HG03097 (cell line): ENCODE data around the gene PNN.
"Not testable (repeated sequence)": the region's sequence is repeated elsewhere in the genome, so short reads cannot be mapped to it uniquely, and the experiment has no call there.

Experiments used
- ATAC-seq: cut with Tn5 transposase; IDR thresholded peaks from one replicate; pipeline ENCODE4 v1.9.1; 2021; ENCODE audit not compliant: unreplicated experiment, low FRiP score

The PNN gene

DNA sequence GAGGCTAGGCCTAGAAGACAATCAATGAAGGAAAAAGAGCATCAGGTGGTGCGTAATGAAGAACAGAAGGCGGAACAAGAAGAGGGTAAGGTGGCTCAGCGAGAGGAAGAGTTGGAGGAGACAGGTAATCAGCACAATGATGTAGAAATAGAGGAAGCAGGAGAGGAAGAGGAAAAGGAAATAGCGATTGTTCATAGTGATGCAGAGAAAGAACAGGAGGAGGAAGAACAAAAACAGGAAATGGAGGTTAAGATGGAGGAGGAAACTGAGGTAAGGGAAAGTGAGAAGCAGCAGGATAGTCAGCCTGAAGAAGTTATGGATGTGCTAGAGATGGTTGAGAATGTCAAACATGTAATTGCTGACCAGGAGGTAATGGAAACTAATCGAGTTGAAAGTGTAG is 5.5 kb downstream of the PNN start:
- ATAC-seq = no peak

- ATAC-seq = no peak
Observed at GRCh38 chr14:39181026-39181692, 6.1 kb downstream of the PNN start.

- ATAC-seq = no peak
Observed at GRCh38 chr14:39181693-39182047, 6.6 kb downstream of the PNN start.

DNA sequence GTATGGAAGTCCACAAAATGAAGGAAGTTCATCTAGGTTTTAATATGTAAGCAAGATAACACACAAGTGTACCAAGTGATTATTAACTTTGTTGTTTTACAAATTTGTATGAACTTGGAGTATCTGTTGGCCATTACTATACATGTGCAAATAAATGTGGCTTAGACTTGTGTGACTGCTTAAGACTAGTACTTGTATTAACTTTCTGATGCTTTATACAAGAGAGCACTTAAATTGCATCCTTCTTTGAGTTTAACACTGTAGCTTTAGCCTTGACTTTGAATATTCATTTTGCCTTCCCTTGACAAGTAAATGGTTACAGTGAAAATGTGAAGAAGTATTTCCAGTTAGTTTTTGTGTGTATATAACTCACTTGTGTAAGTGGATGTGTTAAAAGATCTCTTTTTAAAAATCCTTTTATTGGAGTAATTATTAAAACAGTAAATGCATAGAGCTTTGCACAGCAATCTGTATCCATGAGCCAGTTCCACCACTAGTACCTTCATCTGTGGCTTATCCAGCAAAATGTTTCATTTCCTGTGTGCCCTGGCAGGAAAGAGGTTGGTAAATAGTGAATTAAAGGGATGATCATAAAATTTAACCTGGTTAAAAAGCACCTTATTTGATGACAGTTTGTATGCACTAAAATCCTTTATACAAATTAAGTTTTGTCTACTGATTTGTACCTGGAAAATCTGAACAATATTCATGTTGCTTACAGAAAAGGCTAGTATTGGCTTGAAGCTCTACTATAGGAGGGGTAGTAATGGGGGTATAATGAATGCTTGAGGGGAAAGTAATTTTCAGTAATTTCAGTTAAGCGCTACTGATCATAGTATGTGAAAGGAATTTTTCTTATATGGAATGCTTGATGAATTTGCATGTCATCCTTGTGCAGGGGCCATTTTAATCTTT is 8.0 kb downstream of the PNN start:
- no peak for ATAC-seq

- not testable (repeated sequence) for ATAC-seq
Observed at GRCh38 chr14:39183685-39184003, 8.6 kb downstream of the PNN start.

GRCh38 chr14:39184628-39185255 is 9.7 kb downstream of the PNN start:
- no peak for ATAC-seq

GRCh38 chr14:39185256-39186049 is 10.4 kb downstream of the PNN start:
- no peak for ATAC-seq

DNA sequence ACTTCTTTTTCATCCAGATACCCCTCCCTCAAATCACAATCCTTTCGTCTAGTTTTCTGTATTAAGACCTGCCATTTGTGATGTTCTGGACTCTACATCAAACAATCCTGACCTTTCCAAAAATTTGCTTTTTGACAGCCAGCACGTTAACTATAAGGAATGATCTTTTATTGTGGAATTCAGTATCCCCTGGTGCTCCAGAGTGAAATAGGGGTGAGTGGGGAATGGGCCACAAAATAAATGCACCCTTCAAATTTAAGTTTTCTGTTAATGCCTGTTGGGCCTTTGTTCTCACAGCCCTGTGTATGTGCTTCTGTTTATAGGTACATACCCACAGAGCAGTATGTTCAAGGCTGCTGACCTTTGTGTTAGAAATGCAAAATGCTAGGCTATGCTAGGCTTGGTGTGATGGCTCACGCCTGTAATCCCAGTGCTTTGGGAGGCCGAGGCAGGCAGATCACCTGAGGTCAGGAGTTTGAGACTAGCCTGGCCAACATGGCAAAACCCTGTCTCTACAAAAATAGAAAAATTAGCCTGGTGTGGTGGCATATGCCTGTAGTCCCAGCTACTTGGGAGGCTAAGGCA is 12.0 kb downstream of the PNN start:
- no peak for ATAC-seq

DNA sequence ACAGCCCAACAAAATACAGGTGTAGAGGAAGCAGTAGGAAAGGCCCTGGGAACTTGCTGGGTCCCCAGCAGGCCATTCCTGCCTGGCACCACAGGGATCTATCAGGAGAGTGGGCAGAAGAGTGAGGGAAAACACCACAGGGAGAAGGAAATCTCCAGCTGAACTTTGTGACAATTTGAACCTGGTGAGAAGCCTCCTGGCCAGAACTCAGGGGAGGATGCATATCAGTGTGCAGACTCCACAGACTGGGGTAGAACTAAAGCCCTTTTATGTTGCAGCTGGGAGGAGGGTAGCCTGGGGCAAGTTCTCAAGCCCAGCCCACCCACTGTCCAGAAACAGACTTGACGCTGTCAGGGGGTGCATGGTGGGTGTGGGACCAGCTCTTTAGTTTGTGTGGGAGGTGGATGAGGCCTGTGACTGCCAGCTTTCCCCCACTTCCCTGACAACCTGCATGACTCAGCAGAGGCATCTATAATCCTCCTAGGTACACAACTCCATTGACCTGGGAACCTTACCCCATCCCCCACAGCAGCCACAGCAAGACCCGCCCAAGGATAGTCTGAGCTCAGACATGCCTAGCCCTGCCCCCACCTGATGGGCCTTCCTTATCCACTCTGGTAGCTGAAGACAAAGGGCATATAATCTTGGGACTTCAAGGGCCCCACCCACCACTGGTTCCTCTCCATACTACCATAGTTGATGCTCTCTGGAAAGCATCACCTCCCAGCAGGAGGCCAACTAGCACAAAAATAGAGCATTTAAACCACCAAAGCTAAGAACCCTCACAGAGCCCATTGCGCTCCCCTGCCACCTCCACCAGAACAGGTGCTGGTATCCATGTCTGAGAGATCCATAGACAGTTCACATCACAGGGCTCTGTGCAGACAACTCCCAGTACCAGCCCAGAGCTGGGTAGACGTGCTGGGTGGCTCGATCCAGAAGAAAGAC is 28.9 kb downstream of the PNN start:
- ATAC-seq = no peak

DNA sequence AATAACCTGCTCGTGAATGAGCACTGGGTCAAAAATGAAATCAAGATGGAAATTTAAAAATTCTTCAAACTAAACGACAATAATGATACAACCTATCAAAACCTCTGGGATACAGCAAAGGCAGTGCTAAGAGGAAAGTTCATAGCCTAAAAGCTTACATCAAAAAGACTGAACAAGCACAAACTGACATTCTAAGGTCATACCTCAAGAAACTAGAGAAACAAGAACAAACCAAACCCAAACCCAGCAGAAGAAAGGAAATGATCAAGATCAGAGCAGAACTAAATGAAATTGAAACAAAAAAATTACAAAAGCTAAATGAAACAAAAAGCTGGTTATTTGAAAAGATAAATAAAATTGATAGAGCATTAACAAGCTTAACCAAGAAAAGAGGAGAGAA is 32.4 kb downstream of the PNN start:
- ATAC-seq = not testable (repeated sequence)

DNA sequence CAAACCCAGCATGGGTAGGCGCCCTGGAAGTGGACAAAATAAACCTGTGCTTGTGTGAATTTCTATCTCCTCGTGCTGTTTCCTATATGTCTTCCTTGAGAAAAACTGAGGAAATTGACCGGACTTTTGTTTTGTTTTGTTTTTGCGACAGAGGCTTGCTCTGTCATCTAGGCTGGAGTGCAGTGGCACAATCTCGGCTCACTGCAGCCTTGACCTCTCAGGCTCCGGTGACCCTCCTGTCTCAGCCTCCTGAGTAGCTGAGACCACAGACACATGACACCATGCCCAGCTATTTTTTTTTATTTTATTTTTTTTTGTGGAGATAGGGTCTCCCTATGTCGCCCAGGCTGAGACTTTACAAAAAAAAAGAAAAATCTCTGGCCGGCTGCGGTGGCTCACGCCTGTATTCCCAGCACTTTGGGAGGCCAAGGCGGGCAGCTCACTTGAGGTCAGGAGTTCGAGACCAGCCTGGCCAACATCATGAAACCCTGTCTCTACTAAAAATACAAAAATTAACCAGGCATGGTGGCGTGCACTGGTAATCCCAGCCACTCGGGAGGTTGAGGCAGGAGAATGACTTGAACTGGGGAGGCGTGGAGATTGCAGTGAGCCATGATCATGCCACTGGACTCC is 36.2 kb downstream of the PNN start:
- no peak for ATAC-seq

DNA sequence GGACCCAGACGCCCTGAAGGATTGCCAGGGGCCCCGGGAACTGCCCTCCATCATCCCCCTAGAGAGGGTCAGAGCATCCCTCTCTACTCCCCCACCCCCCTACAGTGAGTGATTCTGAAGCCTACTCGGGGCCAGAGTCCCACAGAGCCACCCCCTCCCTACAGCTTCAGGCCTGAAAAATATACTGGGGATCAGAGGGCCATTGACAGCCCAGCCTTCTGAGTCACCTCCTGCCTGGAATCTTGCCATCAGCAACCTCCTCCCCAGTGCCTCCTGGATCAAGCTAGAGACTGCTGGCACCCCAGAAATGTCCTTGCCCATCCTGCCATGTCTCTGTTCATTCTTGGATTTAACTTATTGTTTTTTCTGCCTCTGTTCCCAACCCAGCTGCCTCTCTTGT is 37.0 kb downstream of the PNN start:
- no peak for ATAC-seq

DNA sequence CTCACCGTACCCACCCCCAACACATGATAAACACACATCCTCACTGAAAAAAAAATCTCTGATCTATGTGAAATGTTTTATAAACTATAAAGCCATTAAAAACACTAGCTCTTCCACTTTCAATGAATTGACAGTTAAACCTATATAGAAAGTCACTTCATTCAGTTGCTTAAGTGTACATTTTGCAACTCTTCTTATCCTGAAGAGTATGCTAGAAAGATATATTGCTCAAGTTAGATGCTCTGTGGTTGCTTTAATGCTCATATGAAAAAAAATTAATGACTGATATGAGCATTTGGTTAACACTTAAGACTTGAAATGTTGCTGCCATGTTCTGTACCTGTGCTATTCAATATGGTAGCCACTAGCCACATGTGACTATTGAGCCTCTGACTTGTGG is 37.6 kb downstream of the PNN start:
- no peak for ATAC-seq

DNA sequence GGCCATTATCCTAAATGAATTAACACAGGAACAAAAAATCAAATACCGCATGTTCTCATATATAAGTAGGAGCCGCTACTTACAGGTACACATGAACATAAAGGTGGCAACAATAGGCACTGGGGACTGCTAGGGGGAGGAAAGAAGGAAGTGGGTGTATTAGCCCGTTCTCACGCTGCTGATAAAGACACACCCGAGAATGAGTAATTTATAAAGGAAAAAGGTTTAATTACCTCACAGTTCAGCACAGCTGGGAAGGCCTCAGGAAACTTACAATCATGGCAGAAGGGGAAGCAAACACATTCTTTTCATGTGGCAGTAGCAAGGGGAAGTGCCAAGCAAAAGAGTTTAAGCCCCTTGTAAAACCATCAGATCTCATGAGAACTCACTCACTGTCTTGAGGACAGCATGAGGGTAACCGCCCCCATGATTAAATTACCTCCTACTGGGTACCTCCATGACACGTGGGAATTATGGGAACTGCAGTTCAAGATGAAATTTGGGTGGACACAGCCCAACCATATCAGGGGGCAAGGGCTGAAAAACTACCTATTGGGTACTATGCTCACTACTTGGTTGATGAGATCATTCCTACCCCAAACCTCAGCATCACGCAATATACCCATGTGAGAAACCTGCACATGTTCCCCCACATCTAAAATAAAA is 42.3 kb downstream of the PNN start:
- no peak for ATAC-seq

DNA sequence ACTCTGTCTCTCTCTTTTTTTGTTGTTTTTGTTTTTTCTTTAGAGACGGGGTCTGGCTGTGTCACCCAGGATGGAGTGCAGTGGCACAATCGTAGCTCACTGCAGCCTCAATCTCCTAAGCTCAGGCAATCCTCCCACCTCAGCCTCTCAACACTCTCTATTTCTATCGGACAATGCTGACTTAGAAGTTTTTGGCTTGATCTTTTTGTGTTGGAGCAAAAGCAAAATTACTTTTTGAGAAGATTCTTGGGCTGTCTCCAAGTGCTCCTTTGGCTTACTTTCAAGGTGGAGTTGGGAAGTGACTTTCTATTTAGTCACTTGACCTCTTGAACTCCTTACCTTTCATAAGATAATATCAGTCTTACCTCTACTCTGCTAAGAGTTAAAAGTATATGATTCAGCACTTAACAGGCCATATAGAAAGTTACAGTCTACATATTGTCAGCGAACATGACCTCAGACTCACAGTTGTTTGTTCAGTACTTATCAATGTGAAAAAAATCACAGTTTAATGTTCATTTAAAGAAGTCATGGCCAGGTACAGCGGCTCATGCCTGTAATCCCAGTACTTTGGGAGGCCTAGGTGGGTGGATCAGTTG is 43.2 kb downstream of the PNN start:
- ATAC-seq = no peak

GRCh38 chr14:39219075-39219499 is 44.0 kb downstream of the PNN start:
- no peak for ATAC-seq

- not testable (repeated sequence) for ATAC-seq
Observed at GRCh38 chr14:39220473-39220872, 45.4 kb downstream of the PNN start.

DNA sequence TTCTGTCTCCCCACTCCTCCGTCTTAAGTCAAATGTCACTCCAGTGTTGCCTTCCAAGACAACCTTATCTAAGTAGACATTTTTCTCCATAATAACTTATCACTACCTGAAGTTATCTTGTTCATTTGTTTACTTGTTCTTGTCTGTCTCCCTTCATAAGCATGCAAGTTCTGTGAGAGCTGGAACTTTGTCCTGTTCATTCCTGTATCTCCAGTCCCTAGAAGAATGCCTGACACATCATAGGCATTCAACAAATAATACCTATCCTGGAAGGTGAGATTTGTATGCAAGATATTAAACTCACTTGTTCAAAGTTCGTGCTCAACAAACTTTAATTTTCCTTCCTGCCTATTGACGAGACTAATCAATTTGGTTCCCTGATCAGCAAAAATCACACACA is 53.0 kb downstream of the PNN start:
- no peak for ATAC-seq
